IMR-90 (cell line): Measurements from ENCODE around the gene FLT3. TPM values are rescaled to one million over a fixed set of nuclear protein-coding genes. Genes with fewer than 3 reads are reported as not detected.

Source experiments
- ATAC-seq: fragments of 200-7000 bp; cut with Tn5 transposase; 2 replicates; pipeline ENCODE4 v1.9.1; 2020; ENCODE audit warnings: low read depth, mild to moderate bottlenecking, moderate library complexity
- BruUV-seq: library from RNA; stranded (reverse); fragments of 400-500 nt; replicated peaks from 2 replicates; lab custom pipeline; 2021; lab: Mats Ljungman, UMichigan
- CTCF ChIA-PET: fragments of 300-600 bp; formaldehyde crosslinking; extraction: SDS; loops from one replicate; lab custom pipeline; 2021; ENCODE audit warnings: antibody characterized with exemption; lab: Yijun Ruan, JAX
- POLR2A ChIA-PET: fragments of 300-600 bp; sonication (Branson Sonifier 250); formaldehyde crosslinking; loops from one replicate; lab custom pipeline; 2022; ENCODE audit warnings: antibody characterized with exemption; ENCODE audit not compliant: unreplicated experiment; lab: Charles Lee
- DNase-seq: peaks from one replicate; pipeline ENCODE4 v3.0.0; 2013
- H2AFZ ChIP-seq: replicated peaks from 2 replicates; pipeline ENCODE3; 2013; ENCODE audit warnings: low read length, mild to moderate bottlenecking; ENCODE audit not compliant: poor library complexity
- H2AK5ac ChIP-seq: 2 replicates; pipeline ENCODE4 v1.6.1; 2013; ENCODE audit warnings: low read depth, low read length, inconsistent platforms
- H2AK9ac ChIP-seq: replicated peaks from 2 replicates; pipeline ENCODE3; 2013; ENCODE audit warnings: mild to moderate bottlenecking, low read depth, low read length, moderate library complexity; ENCODE audit not compliant: poor library complexity
- H2BK120ac ChIP-seq: 2 replicates; pipeline ENCODE4 v1.6.1; 2013; ENCODE audit warnings: low read depth, low read length, inconsistent platforms
- H2BK15ac ChIP-seq: 3 replicates; pipeline ENCODE4 v1.6.1; 2013; ENCODE audit warnings: low read depth, low read length, inconsistent platforms
- H2BK20ac ChIP-seq: 2 replicates; pipeline ENCODE4 v1.6.1; 2013; ENCODE audit warnings: low read depth, mild to moderate bottlenecking, inconsistent platforms, low read length, moderate library complexity
- H2BK5ac ChIP-seq: 2 replicates; pipeline ENCODE4 v1.6.1; 2013; ENCODE audit warnings: mild to moderate bottlenecking, low read depth, low read length, inconsistent platforms; ENCODE audit not compliant: poor library complexity, severe bottlenecking
- H3K14ac ChIP-seq: replicated peaks from 2 replicates; pipeline ENCODE4 v1.6.1; 2013; ENCODE audit warnings: low read depth, low read length, inconsistent platforms
- H3K18ac ChIP-seq: 2 replicates; pipeline ENCODE4 v1.6.1; 2013; ENCODE audit warnings: low read depth, low read length, control low read depth
- H3K23ac ChIP-seq: 2 replicates; pipeline ENCODE4 v1.6.1; 2013; ENCODE audit warnings: low read depth, low read length, inconsistent platforms
- H3K27ac ChIP-seq: 2 replicates; pipeline ENCODE4 v1.5.1; 2013; ENCODE audit warnings: mild to moderate bottlenecking, control low read depth, low read length; ENCODE audit not compliant: insufficient read depth
- H3K27me3 ChIP-seq: 2 replicates; pipeline ENCODE4 v1.6.1; 2013; ENCODE audit warnings: low read length; ENCODE audit not compliant: control insufficient read depth, insufficient read depth
- H3K36me3 ChIP-seq: 2 replicates; pipeline ENCODE4 v1.6.1; 2013; ENCODE audit warnings: low read length, mixed read lengths; ENCODE audit not compliant: control insufficient read depth, insufficient read depth
- H3K4ac ChIP-seq: 2 replicates; pipeline ENCODE4 v1.6.1; 2013; ENCODE audit warnings: low read depth, low read length, inconsistent platforms
- H3K4me1 ChIP-seq: 2 replicates; pipeline ENCODE4 v1.6.1; 2013; ENCODE audit warnings: low read length, mixed read lengths; ENCODE audit not compliant: control insufficient read depth, insufficient read depth
- H3K4me2 ChIP-seq: 2 replicates; pipeline ENCODE4 v1.6.1; 2013; ENCODE audit warnings: low read depth, mild to moderate bottlenecking, control low read depth, low read length, moderate library complexity
- H3K4me3 ChIP-seq: 2 replicates; pipeline ENCODE4 v1.5.1; 2013; ENCODE audit warnings: low read depth, mild to moderate bottlenecking, control low read depth, low read length, moderate library complexity; ENCODE audit not compliant: insufficient read depth
- H3K56ac ChIP-seq: 2 replicates; pipeline ENCODE4 v1.6.1; 2013; ENCODE audit warnings: low read length, inconsistent platforms; ENCODE audit not compliant: insufficient read depth; ENCODE audit errors: extremely low read depth
- H3K79me1 ChIP-seq, 2 experiments: 2 replicates each; pipeline ENCODE4 v1.6.1; 2013; ENCODE audit warnings: low read length in 2 of 2, inconsistent platforms in 1 of 2, low read depth in 1 of 2
- H3K9ac ChIP-seq: 2 replicates; pipeline ENCODE4 v1.6.1; 2013; ENCODE audit warnings: low read depth, low read length, control low read depth
- H3K9me1 ChIP-seq: 2 replicates; pipeline ENCODE4 v1.6.1; 2013; ENCODE audit warnings: low read length, inconsistent platforms; ENCODE audit not compliant: insufficient read depth
- H3K9me3 ChIP-seq: 2 replicates; pipeline ENCODE4 v1.6.1; 2013; ENCODE audit warnings: low read length; ENCODE audit not compliant: control insufficient read depth, insufficient read depth
- H4K20me1 ChIP-seq: 2 replicates; pipeline ENCODE4 v1.6.1; 2013; ENCODE audit warnings: low read length, inconsistent platforms; ENCODE audit not compliant: insufficient read depth
- H4K5ac ChIP-seq: 2 replicates; pipeline ENCODE4 v1.6.1; 2013; ENCODE audit warnings: mild to moderate bottlenecking, low read depth, low read length, control low read depth
- H4K8ac ChIP-seq, 2 experiments: 2 replicates each; pipeline ENCODE4 v1.6.1; 2013; ENCODE audit warnings: low read depth in 2 of 2, low read length in 2 of 2, control low read depth in 1 of 2, inconsistent platforms in 1 of 2
- H4K91ac ChIP-seq: 2 replicates; pipeline ENCODE4 v1.6.1; 2013; ENCODE audit warnings: low read depth, low read length, inconsistent platforms; ENCODE audit not compliant: insufficient read depth
- CEBPB ChIP-seq: IDR thresholded peaks from 2 replicates; pipeline ENCODE4 v1.6.1; 2012; ENCODE audit warnings: low read depth, low read length, improper control_type of control experiment
- CHD1 ChIP-seq: IDR thresholded peaks from 2 replicates; pipeline ENCODE4 v1.6.1; 2012; ENCODE audit warnings: low read depth, low read length, improper control_type of control experiment
- CTCF ChIP-seq: conservative IDR thresholded peaks from 2 replicates; pipeline ENCODE4 v1.5.1; 2012; ENCODE audit warnings: mild to moderate bottlenecking, low read depth, low read length, improper control_type of control experiment
- ELK1 ChIP-seq: fragments of 150-350 bp; IDR thresholded peaks from 2 replicates; pipeline ENCODE4 v1.6.1; 2016; ENCODE audit warnings: low read depth, mild to moderate bottlenecking, low read length, moderate library complexity, borderline replicate concordance
- FOS ChIP-seq: fragments of 150-350 bp; IDR thresholded peaks from 2 replicates; pipeline ENCODE4 v1.6.1; 2016; ENCODE audit warnings: low read depth, low read length
- MAFK ChIP-seq: IDR thresholded peaks from 2 replicates; pipeline ENCODE4 v1.6.1; 2012; ENCODE audit warnings: low read depth, low read length, improper control_type of control experiment
- MAZ ChIP-seq: IDR thresholded peaks from 2 replicates; pipeline ENCODE4 v1.6.1; 2012; ENCODE audit warnings: low read depth, mild to moderate bottlenecking, low read length, improper control_type of control experiment, moderate library complexity, borderline replicate concordance
- POLR2A ChIP-seq: IDR thresholded peaks from 2 replicates; pipeline ENCODE4 v1.6.1; 2012; ENCODE audit warnings: mild to moderate bottlenecking, low read depth, low read length
- RFX5 ChIP-seq: IDR thresholded peaks from 2 replicates; pipeline ENCODE4 v1.8.0; 2012; ENCODE audit warnings: low read depth, mild to moderate bottlenecking, low read length, moderate library complexity
- USF2 ChIP-seq: fragments of 150-350 bp; IDR thresholded peaks from 2 replicates; pipeline ENCODE4 v1.6.1; 2017; ENCODE audit warnings: mild to moderate bottlenecking, antibody characterized with exemption, low read length, low read depth
- WGBS, 2 experiments: methylation state at CpG; one replicate each; pipeline versions ENCODE4 v1.1.5 to v1.1.7; 2013; ENCODE audit warnings: missing lambda C conversion rate in 2 of 2; ENCODE audit not compliant: insufficient read length in 1 of 2; ENCODE audit errors: extremely low coverage in 2 of 2; 5-methylcytosine and 5-hydroxymethylcytosine counted together
- dilution Hi-C: fragments of 300-500 bp; cut with HindIII; formaldehyde crosslinking; loops from one replicate; pipeline ENCODE4 v1.14.3; 2018; ENCODE audit warnings: low sequenced_read_pairs; ENCODE audit not compliant: unreplicated experiment
- in situ Hi-C: fragments of 300-500 bp; cut with MboI; formaldehyde crosslinking; loops from 3 replicates; pipeline ENCODE4 v1.14.3; 2019; ENCODE audit warnings: low sequenced_read_pairs, inconsistent platforms, mixed read lengths
- intact Hi-C: fragments of 100-400 bp; cut with micrococcal nuclease; formaldehyde crosslinking; loops from 2 replicates; pipeline ENCODE4 v1.10.0; 2022
- polyA plus RNA-seq, 3 experiments: library from polyadenylated mRNA; depleted of rRNA; stranded (reverse); fragments of >200 nt; gene quantifications; 2 replicates each; pipeline ENCODE4 v1.2.3, GENCODE V29; 2012; ENCODE audit warnings: low replicate concordance in 1 of 3
- total RNA-seq: library from RNA; depleted of rRNA; stranded (reverse); fragments of >200 nt; gene quantifications from 2 replicates; pipeline ENCODE4 v1.2.3, GENCODE V29; 2012

Gene FLT3
- total and polyA plus RNA-seq, 2 of the 4 experiments (the other 2 are of a cell fraction) = not detected

GRCh38 chr13:27976362-27977091, 123.8 kb downstream of the FLT3 start (continued):
- TF ChIP-seq MAZ = no peak

- DNase-seq (no peak), ATAC-seq (no peak)
- Histone ChIP-seq H4K91ac (no peak overlapping the region), H3K36me3 (no peaks in the 10 kb centered on the region), H3K56ac (no peak overlapping the region), H2BK5ac (no peak overlapping the region), H2AFZ (no peak overlapping the region), H3K4me3 (no peak overlapping the region), H4K5ac (no peak overlapping the region), H4K20me1 (no peaks in the 10 kb centered on the region; the same call in 1 of the 2 replicates), H3K23ac (no peak overlapping the region), H3K4me1 (no peaks in the 10 kb centered on the region; the same call in 1 of the 2 replicates), H2BK120ac (no peak overlapping the region), H3K4me2 (no peak overlapping the region), H3K9ac (no peak overlapping the region), H3K14ac (no peak overlapping the region), H3K4ac (no peak overlapping the region), H3K27ac (no peak overlapping the region), H3K9me3 (peaks cover 3% of the 10 kb centered on the region; the same call in 1 of the 2 replicates), H3K79me1 (no peaks in the 10 kb centered on the region), H2AK5ac (no peak overlapping the region), H3K18ac (no peak overlapping the region), H2BK20ac (no peak overlapping the region), H2BK15ac (no peak overlapping the region), H3K9me1 (no peaks in the 10 kb centered on the region; the same call in 1 of the 2 replicates), H3K27me3 (peaks cover 95% of the 10 kb centered on the region), H4K8ac (no peak overlapping the region), H2AK9ac (no peak overlapping the region)
- ChIA-PET POLR2A (no interaction called here), CTCF (interaction anchor here (0.8 to 1.6 kb wide), 2 partner anchors 13 to 22 kb away, joined by 3 read pairs; no protein-coding TSS in a partner anchor)
- WGBS, 2 experiments = 3% methylated on average over 20 of the region's 51 CpGs; no CpG with 5 or more reads in 1 of the 2 experiments
- intact Hi-C loops = no loop called here
- BruUV-seq = no TSS peak
- in situ Hi-C loops = loop anchor here (25.0 kb wide), 1 partner anchor 438 kb away; no protein-coding TSS in a partner anchor
- dilution Hi-C loops = no loop called here
- TF ChIP-seq MAFK = no peak
- TF ChIP-seq CHD1 = no peak
- TF ChIP-seq ELK1 = no peak
- TF ChIP-seq MAZ = no peak
- no peak for TF ChIP-seq CTCF
- TF ChIP-seq RFX5 = no peak
- TF ChIP-seq FOS = no peak
- no peak for TF ChIP-seq USF2
- no peak for TF ChIP-seq POLR2A
- TF ChIP-seq CEBPB = no peak
Observed at GRCh38 chr13:27975564-27976361, 124.6 kb downstream of the FLT3 start.
